Measurements from ENCODE around the gene GABBR1.

GABBR1 gene

GRCh38 chr6:29524044-29524443, 108.9 kb downstream of the GABBR1 start:
- Mint-ChIP-seq H3K9me3 (no peaks in the 10 kb centered on the region), H3K4me1 (no peaks in the 10 kb centered on the region), H3K4me3 (no peak overlapping the region), H3K27me3 (peaks cover 71% of the 10 kb centered on the region), H3K36me3 (ENCODE audit: insufficient read depth) (no peaks in the 10 kb centered on the region), H3K27ac (ENCODE audit: low read depth) (no peak overlapping the region)
- ATAC-seq (replicated peaks; ENCODE audit: extremely low read depth, poor library complexity, severe bottlenecking) = no peak
- DNase-seq (ENCODE audit: low spot score in 2 of 2) = no peak

DNA sequence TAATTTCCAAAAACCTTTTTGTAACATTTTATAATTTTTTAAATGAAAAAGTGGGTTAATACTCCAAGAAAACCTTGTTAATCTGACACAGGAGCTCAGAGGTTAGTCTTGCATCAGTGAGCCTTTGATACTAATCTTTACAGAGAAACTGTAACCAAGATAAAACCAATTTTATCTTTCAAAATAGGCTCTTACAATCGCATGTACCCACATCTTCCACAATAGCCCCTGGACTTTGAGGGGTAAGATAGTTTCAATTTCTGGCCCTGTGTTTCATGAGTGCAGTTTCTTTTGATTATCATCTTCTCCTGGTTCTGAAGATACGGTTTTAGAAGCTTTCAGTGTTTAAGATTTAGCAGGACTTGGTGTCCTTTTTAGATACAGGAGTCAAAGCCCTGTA, 110.8 kb downstream of the GABBR1 start:
- no peak overlapping the region for H3K4me3 Mint-ChIP-seq
- H3K27ac Mint-ChIP-seq (ENCODE audit: low read depth) = no peak overlapping the region
- H3K27me3 Mint-ChIP-seq = peaks cover 59% of the 10 kb centered on the region
- H3K36me3 Mint-ChIP-seq (ENCODE audit: insufficient read depth) = no peaks in the 10 kb centered on the region
- H3K9me3 Mint-ChIP-seq = no peaks in the 10 kb centered on the region
- no peaks in the 10 kb centered on the region for H3K4me1 Mint-ChIP-seq
- ATAC-seq (replicated peaks; ENCODE audit: extremely low read depth, poor library complexity, severe bottlenecking) (no peak), DNase-seq (ENCODE audit: low spot score in 2 of 2) (no peak)

DNA sequence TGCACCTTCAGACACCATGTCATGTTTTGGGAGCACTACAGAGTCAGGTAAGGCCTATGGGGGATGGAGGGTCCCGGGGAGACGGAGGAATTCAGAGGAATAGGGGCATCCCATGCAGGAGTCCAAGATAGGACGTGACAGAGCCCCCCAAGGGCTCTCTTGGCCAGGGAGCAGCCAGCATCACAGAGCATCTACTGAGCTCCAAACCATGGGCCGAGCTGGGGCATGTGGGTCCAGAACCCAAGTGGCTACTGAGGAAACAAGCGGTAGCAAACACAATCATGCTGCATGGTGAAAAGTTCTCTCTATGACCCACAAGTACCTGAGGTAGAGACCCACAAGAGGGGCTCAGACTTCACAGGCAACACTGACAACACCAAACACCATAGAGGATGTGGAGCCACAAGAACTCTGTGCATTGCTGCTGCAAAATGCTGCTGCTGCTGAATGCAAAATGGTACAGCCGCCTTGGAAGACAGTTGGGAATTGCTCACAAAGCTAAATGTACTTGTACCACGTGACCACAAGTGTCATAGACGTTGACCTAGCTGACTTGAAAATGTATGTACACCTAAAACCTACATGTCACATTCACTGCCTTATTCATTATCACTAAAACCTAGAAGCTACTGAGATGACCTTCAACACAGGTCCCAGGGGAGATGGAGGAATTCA, 111.8 kb downstream of the GABBR1 start:
- no peaks in the 10 kb centered on the region for H3K9me3 Mint-ChIP-seq
- H3K27ac Mint-ChIP-seq (ENCODE audit: low read depth) = no peak overlapping the region
- ATAC-seq (replicated peaks; ENCODE audit: extremely low read depth, poor library complexity, severe bottlenecking) (no peak), DNase-seq (ENCODE audit: low spot score in 2 of 2) (peak in 1 of 2 donors; percentile 8)
- H3K4me1 Mint-ChIP-seq = peaks cover 10% of the 10 kb centered on the region
- H3K4me3 Mint-ChIP-seq = no peak overlapping the region
- peaks cover 54% of the 10 kb centered on the region for H3K27me3 Mint-ChIP-seq
- H3K36me3 Mint-ChIP-seq (ENCODE audit: insufficient read depth) = no peaks in the 10 kb centered on the region

- peaks cover 14% of the 10 kb centered on the region for H3K4me1 Mint-ChIP-seq
- no peak overlapping the region for H3K27ac Mint-ChIP-seq (ENCODE audit: low read depth)
- H3K9me3 Mint-ChIP-seq = no peaks in the 10 kb centered on the region
- no peaks in the 10 kb centered on the region for H3K36me3 Mint-ChIP-seq (ENCODE audit: insufficient read depth)
- ATAC-seq (replicated peaks; ENCODE audit: extremely low read depth, poor library complexity, severe bottlenecking) (no peak), DNase-seq (ENCODE audit: low spot score in 2 of 2) (no peak)
- H3K27me3 Mint-ChIP-seq = peaks cover 45% of the 10 kb centered on the region
- H3K4me3 Mint-ChIP-seq = no peak overlapping the region
Observed at GRCh38 chr6:29520232-29520631, 112.8 kb downstream of the GABBR1 start.

DNA sequence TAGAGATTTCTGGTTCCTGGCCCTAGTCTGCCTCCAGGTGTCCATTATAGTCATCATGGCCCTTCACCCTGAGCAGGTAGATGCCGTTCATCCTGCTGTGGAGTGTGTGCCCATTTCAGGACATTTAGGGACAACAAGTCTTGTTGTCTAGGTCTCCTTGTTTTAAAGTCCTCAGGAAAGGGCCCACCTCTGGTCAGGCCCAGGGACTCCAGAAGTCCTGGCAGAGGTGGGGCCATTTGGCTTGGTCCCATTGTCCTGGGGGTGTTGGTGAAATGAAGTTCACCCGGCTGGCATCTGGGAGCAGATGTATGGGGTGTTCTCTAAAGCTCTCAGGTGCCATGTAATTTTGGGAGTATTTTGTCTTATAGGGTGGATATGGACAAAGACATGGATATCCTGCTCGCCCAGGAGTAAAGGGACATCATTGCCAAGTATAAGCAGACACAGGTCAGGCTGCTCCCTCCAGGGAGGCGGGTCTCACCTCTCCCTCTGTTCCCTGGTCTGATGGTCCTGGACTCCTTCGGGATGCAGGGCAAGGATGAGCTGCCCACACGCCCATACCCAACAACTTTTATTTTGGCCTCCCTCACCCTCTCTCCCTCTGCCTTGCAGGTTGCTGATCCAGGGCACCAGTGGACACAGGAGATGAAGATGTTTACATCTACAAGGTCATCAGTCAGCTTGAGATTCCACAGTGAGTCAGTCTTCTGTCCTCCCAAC, 113.5 kb downstream of the GABBR1 start:
- Mint-ChIP-seq H3K9me3 (no peaks in the 10 kb centered on the region), H3K4me3 (no peak overlapping the region), H3K27ac (ENCODE audit: low read depth) (no peak overlapping the region), H3K27me3 (peaks cover 37% of the 10 kb centered on the region), H3K36me3 (ENCODE audit: insufficient read depth) (no peaks in the 10 kb centered on the region), H3K4me1 (peaks cover 14% of the 10 kb centered on the region)
- DNase-seq (ENCODE audit: low spot score in 2 of 2) (no peak), ATAC-seq (replicated peaks; ENCODE audit: extremely low read depth, poor library complexity, severe bottlenecking) (no peak)

DNA sequence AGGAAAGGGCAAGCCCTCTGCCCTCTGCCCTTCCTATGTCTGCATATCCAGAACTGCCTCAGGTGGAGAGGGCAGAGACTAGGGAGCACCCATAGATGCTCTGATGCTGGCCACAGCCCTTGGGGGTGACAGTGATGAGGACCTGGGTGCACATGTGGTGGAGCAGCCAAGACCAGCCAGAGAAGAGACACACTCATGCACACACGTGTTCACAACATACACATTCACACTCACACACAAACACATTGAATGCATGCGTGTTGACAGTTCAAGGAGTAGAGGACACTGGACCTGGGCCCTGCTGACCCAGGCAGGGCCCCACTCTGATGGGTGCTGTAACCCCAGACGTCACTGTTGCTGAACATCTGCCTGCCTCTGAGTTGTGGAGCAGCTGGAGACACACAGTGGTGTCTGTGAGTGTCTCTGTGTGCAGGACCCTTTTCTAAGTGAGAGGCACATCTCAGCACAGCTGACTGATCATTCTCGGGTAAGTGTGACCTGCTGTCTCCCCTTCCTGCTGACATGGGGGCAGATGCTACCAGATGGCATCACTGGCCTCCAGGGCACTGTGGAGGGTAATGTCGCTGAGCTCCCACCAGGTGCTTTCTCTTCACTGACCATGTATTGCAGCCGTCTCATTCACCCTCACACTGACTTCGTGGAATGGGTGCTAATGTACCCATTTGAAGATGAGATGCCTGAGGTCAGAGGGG, 115.1 kb downstream of the GABBR1 start:
- H3K27ac Mint-ChIP-seq (ENCODE audit: low read depth) = no peak overlapping the region
- DNase-seq (ENCODE audit: low spot score in 2 of 2) (no peak), ATAC-seq (replicated peaks; ENCODE audit: extremely low read depth, poor library complexity, severe bottlenecking) (no peak)
- peaks cover 14% of the 10 kb centered on the region for H3K4me1 Mint-ChIP-seq
- H3K4me3 Mint-ChIP-seq = no peak overlapping the region
- no peaks in the 10 kb centered on the region for H3K9me3 Mint-ChIP-seq
- H3K36me3 Mint-ChIP-seq (ENCODE audit: insufficient read depth) = no peaks in the 10 kb centered on the region
- H3K27me3 Mint-ChIP-seq = peaks cover 23% of the 10 kb centered on the region

DNA sequence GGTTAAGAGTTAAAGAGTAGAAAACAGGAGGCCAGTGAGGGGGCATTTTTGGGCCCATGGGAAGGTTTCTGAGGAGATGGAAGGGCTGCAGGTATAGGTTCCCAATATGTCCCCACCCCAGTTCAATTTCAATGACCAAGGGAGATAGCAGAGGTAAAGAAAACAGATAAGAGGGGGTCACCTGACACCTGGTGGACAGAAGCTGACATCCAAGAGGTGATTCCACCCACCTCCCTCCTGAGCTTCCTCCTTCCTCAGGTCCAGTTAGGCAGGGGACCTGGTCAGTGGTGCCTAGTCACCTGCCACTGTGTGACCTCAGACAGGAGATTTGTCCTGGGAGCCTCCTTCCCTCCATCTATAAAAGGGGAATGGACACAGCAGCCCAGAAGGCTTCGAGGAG, 115.7 kb downstream of the GABBR1 start:
- no peaks in the 10 kb centered on the region for H3K9me3 Mint-ChIP-seq
- DNase-seq (ENCODE audit: low spot score in 2 of 2) (no peak), ATAC-seq (replicated peaks; ENCODE audit: extremely low read depth, poor library complexity, severe bottlenecking) (no peak)
- H3K27ac Mint-ChIP-seq (ENCODE audit: low read depth) = no peak overlapping the region
- H3K4me1 Mint-ChIP-seq = peaks cover 14% of the 10 kb centered on the region
- peaks cover 18% of the 10 kb centered on the region for H3K27me3 Mint-ChIP-seq
- no peak overlapping the region for H3K4me3 Mint-ChIP-seq
- no peaks in the 10 kb centered on the region for H3K36me3 Mint-ChIP-seq (ENCODE audit: insufficient read depth)

DNA sequence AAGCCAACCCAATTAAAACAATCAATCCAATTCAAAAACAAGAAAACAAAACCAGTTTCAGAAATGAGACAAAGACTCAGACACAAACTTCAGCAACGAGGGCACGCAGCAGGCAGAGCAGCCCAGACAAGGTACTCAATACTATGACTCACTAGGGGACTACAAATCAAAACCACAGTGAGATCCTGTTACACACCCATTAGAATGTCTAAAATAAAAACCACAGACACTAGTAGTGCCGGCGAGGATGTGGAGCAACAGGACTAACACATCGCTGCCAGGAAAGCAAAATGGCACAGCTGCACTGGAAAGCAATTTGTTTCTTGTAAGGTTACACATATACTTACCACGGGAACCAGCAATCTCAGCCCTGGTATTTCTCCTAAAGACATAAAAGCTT, 116.9 kb downstream of the GABBR1 start:
- Mint-ChIP-seq H3K4me3 (no peak overlapping the region), H3K9me3 (no peaks in the 10 kb centered on the region), H3K4me1 (peaks cover 14% of the 10 kb centered on the region), H3K27ac (ENCODE audit: low read depth) (no peak overlapping the region), H3K36me3 (ENCODE audit: insufficient read depth) (no peaks in the 10 kb centered on the region), H3K27me3 (peaks cover 16% of the 10 kb centered on the region)
- DNase-seq (ENCODE audit: low spot score in 2 of 2) (no peak), ATAC-seq (replicated peaks; ENCODE audit: extremely low read depth, poor library complexity, severe bottlenecking) (peak; percentile 98)

- H3K4me1 Mint-ChIP-seq = peaks cover 1% of the 10 kb centered on the region
- H3K4me3 Mint-ChIP-seq = no peak overlapping the region
- no peaks in the 10 kb centered on the region for H3K9me3 Mint-ChIP-seq
- H3K27ac Mint-ChIP-seq (ENCODE audit: low read depth) = no peak overlapping the region
- no peaks in the 10 kb centered on the region for H3K36me3 Mint-ChIP-seq (ENCODE audit: insufficient read depth)
- ATAC-seq (replicated peaks; ENCODE audit: extremely low read depth, poor library complexity, severe bottlenecking) (no peak), DNase-seq (ENCODE audit: low spot score in 2 of 2) (no peak)
- H3K27me3 Mint-ChIP-seq = peaks cover 48% of the 10 kb centered on the region
Observed at GRCh38 chr6:29510746-29511300, 122.2 kb downstream of the GABBR1 start.

DNA sequence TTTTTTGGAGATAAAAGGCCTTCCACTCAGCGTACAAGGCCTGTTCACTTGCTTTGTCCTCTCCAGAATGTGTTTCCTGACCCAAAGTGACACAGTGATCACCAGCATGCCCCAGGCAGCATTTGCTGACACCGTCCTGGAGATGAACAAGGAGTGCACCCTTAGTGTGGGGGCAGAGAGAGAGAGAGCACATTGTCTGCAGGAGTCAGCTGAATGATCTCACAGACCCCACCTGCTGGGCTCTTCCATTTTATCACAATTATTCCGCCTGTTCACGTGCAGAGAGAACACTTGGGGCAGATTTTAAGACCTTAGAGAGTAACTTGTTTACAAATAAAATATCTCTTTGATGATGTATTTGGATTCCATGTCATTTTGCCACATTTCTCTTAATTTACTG, 122.8 kb downstream of the GABBR1 start:
- Mint-ChIP-seq H3K27me3 (peaks cover 54% of the 10 kb centered on the region), H3K4me1 (no peaks in the 10 kb centered on the region), H3K36me3 (ENCODE audit: insufficient read depth) (no peaks in the 10 kb centered on the region), H3K9me3 (no peaks in the 10 kb centered on the region), H3K4me3 (no peak overlapping the region), H3K27ac (ENCODE audit: low read depth) (no peak overlapping the region)
- DNase-seq (ENCODE audit: low spot score in 2 of 2) (no peak), ATAC-seq (replicated peaks; ENCODE audit: extremely low read depth, poor library complexity, severe bottlenecking) (no peak)
